GM18907 (cell line): Measurements from ENCODE around the gene ZBTB11.
"Not testable (repeated sequence)": the region's sequence is repeated elsewhere in the genome, so short reads cannot be mapped to it uniquely, and the experiment has no call there.

ENCODE experiments used
- ATAC-seq: cut with Tn5 transposase; IDR thresholded peaks from one replicate; pipeline ENCODE4 v1.9.1; 2021; ENCODE audit warnings: mild to moderate bottlenecking, moderate library complexity; ENCODE audit not compliant: unreplicated experiment

ZBTB11 gene

DNA sequence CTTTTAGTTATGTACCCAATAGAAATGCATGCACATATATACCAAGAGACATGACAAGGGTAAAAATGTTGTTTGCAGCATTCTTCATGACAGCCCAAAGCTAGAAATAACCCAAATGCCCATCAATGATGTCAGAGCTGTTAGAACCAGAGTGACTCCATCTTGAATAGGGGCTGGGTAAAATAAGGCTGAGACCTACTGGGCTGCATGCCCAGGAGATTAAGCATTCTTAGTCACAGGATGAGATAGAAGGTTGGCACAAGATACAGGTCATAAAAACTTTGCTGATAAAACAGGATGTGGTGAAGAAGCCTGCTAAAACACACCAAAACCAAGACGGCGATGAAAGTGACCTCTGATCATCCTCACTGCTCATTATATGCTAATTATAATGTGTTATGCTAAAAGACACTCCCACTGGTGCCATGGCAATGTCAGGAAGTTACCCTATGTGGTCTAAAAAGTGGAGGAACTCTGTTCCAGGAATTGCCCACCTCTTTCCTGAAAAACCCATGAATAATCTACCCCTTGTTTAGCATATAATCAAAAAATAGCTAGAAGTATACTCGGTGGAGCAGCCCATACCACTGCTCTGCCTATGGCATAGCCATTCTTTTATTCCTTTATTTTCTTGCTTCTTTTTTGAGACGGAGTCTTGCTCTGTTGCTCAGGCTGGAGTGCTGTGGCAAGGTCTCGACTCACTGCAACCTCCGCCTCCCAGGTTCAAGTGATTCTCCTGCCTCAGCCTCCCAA lies 32.9 kb downstream of the ZBTB11 start:
- no peak for ATAC-seq

DNA sequence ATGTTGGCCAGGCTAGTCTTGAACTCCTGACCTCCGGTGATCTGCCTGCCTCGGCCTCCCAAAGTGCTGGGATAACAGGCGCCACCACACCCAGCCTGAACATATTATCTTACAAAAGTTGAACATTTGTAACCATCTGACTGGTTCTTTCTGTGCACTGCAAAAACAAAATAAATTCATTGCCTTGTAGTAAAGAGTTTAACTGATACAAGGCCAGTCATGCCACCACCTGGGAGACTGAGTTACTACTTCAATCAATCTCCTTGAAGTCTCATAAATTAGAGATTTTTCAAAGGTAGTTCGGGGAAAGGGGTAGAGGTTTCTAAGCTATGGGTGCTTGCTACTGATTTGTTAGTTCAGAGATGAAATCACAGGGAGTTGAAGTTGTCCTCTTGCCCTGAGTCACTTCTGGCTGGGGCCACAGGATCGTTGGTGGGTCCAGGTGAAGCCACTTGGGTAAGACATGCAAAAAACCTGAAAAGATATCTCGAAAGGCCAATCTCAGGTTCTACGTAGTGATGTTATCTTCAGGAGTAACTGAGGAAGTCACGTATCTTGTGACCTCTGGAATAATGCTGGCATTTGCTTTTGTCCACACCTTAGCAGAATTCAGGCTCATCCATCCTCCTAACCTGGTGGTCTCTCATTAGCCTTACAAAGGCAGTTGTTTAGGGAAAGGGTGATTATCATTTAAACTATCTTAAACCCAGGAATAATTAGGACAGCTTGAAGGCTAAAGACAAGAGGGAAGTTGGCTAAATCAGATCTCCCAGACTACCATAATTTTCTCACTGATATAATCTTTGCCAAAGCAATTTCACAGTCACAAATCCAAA lies 33.7 kb downstream of the ZBTB11 start:
- ATAC-seq = no peak

DNA sequence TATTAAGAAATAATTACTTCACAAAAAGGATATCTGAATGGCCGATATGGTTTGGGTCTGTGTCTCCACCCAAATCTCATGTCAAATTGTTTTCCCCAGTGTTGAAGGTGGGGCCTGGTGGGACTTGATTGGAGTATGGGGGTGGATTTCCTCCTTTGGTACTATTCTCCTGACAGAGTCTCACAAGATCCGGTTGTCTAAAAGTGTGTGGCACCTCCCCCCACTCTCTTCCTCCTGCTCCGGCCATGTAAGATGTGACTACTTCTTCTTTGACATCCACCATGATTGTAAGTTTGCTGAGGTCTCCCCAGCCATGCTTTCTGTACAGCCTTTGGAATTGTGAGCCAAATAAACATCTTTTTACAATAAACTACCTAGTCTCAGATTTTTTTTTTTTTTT lies 34.5 kb downstream of the ZBTB11 start:
- ATAC-seq = no peak

DNA sequence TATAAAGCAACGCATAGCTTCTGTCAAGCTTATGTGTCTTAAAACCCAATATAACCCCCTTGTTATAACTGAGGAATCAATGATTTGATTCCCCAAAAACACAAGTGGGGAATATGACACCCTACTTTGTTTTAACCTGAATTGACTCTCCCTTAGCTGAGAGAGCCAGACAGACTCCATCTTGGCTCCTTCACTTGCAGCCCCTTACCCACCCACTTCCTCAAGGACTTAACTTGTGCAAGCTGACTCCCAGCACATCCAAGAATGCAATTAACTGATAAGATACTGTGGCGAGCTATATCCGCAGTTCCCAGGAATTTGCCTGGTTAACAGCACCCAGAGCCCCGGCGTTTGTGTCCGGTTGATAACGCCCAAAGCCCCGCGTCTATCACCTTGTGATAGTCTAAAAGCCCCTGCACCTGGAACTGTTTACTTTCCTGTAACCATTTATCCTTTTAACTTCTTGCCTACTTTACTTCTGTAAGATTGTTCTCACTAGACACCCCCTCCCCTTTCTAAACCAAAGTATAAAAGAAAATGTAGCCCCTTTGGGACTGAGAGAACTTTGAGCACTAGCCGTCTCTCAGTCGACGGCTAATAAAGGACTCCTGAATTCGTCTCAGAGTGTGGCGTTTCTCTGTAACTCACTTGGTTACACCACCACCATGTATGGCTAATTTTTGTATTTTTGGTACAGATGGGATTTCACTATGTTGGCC lies 35.4 kb downstream of the ZBTB11 start:
- not testable (repeated sequence) for ATAC-seq

DNA sequence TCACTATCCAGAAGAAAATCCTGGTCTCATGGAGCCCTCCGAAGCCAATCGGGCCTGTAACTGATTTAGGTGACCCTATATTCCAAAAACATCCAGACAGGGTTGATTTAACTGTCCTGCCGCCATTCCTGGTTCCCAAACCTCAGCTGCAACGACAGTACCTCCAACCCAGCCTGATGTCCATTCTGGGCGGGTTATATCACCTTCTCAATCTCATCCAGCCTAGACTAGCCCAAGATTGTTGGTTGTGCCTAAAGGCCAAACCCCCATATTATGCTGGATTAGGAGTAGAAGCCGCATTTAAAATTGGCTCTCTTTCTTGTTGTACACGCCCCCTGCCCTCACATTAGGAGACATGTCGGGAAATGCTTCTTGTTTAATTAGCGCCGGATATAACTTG lies 36.7 kb downstream of the ZBTB11 start:
- ATAC-seq = no peak

DNA sequence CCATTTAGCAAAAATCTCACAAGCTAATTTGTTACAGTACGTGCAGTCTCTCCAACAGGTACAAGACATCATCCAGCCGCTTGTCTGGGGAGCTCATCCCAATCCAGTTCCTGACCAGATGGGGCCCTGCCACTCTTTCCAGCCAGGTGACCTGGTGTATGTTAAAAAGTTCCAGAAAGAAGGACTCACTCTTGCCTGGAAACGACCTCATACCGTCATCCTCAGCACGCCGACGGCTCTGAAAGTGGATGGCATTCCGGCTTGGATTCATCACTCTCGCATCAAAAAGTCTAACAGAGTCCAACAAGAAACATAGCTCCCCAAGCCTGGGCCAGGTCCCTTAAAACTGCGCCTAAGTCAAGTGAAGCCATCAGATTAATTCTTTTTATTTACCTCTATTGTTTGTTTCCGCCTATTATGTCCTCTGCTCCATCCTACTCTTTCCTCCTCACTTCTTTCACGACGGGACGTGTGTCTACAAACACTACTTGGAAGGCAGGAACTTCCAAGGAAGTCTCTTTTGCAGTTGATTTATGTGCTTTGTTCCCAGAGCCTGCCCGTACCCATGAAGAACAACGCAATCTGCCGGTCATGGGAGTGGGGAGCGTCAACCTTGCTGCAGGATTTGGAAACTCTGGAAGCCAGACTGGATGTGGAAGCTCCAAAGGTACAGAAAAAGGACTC lies 37.5 kb downstream of the ZBTB11 start:
- ATAC-seq = no peak

DNA sequence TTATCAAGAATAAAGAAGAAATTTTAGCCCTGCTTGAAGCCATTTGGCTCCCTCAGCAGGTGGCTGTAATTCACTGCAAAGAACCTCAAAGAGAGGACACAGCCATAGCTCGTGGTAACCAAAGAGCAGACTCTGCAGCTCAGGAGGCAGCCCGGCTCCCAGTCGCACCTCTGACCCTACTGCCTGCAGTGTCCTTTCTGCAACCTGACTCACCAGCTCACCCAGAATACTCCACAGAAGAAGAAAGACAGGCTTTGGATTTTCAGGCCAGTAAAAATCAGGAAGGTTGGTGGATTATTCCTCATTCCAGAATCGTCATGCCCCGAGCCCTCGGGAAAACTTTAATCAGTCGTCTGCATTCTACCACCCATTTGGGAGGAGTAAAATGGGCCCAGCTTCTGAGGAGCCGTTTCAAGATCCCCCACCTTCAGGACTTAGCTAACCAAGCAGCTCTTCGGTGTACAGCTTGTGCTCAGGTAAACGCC lies 38.6 kb downstream of the ZBTB11 start:
- ATAC-seq = no peak

DNA sequence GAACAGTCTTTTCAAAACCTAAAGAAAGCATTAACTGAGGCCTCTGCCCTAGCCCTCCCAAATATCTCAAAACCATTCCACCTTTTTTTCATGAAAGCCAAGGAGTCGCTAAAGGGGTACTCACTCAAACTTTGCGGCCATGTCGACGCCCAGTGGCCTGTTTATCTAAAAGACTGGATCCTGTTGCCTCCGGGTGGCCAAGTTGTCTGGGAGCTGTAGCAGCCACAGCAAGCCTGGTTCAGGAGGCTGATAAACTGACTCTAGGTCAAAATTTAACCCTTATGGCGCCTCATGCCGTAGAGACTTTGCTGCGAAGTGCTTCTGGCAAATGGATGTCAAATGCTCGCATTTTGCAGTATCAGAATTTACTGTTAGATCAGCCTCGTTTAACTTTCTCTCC lies 39.5 kb downstream of the ZBTB11 start:
- no peak for ATAC-seq

DNA sequence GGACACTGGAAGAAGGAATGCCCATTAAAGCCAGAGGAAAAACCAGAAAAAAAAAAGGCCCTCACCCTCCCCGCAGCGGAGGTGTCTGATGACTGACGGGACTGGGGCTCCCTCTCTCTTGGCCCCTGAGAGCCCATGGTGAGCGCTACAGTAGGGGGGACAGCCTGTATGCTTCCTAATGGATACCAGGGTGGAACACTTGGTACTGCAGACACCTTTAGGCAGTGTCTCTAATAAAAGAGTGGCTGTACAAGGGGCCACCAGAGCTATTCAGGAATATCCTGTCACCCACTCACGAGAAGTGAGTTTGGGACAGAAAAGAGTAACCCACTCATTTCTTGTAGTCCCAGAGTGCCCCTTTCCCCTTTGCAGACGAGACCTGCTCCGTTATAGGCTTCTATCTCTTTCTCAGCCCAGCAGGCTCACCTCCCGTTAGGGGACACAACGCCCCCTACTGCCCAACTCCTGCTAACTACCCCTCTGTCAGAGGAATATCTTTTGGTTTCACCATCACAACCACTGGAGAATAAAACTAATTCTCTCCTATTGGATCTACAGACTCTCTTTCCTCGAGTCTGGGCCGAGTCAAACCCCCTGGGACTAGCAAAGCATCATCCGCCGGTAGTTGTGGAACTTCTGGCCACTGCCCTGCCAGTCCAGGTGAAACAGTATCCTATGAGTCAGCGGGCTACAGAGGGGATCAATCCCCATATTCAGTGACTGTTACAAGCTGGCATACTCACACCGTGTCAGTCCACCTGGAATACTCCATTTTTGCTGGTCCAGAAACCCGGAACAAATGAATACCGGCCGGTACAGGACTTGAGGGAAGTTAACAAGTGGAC lies 40.8 kb downstream of the ZBTB11 start:
- ATAC-seq = peak; percentile 94

DNA sequence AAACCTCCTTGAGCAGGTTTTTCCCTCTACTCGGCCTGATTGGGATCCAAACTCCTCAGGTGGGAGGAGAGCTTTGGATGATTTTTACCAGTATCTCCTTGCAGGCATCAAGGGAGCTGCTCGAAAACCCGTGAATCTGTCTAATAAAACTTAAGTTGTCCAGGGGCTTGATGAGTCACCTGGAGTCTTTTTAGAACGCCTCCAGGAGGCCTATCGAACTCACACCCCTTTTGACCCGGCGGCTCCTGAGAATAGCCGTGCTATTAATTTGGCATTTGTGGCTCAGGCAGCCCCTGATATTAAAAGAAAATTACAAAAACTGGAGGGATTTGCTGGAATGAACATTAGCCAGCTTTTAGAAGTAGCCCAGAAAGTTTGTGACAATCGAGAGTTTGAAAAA lies 41.6 kb downstream of the ZBTB11 start:
- no peak for ATAC-seq

DNA sequence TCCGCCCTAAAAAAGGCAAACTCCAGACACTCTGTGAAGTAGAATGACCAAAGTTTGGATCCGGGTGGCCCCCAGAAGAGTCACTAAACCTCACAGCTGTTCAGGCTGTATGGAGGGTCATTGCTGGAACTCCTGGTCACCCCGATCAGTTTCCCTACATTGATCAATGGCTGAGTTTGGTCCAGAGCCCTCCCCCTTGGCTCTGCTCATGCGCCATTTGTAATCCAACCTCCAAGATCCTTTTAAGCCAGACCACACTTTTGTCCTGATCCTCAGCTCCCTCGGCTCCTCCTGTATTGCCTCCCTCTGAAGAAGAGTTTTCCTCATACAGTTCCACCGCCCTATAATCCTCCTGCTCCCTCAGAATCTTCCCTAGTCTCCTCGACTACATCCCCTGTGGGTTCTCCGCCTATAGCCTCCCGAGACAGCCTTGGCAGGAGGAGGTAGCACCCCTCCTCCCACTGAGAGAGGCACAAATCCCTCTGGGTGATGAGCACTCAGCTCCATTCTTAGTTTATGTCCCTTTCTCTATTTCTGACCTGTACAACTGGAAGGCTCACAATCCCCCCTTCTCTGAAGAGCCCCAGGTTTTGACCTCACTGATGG lies 42.2 kb downstream of the ZBTB11 start:
- ATAC-seq = no peak

DNA sequence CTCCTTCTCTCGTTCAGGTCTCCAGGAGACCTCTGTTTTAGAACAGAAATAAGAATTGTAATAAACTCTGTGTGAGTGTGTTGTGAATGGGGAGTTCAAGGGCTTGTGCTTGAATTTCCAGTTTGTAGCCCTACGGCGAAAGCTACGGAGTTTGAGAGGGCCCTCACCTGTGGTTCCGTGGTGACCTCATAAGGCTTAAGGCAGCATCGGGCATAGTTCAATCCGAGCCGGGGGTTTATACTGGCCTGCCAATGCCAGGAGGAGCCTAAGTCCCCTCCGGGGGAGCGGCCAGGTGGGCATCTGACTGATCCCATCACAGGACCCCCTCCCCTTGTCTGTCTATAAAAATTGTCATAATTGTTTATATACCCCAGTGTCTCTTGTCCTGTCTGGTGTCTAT lies 43.7 kb downstream of the ZBTB11 start:
- no peak for ATAC-seq

DNA sequence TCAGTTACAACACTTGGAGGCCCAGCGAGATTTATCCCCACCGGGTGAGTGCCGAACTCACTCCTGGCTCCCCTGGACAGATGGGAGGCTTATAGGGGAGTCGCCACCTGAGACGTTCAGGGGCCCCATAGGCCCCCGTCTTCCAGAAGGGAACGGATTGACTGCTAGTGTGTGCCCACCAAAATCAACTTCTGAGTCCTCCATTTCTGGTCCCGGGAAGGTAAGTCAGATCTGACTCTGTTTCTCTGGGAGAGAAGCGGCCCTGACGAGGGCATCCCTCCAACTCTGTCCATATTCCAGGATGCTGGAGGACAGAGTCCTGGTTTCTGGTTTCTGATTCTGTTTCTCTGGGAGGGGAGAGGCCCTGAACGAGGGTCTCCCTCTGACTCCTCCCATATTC lies 44.3 kb downstream of the ZBTB11 start:
- no peak for ATAC-seq

DNA sequence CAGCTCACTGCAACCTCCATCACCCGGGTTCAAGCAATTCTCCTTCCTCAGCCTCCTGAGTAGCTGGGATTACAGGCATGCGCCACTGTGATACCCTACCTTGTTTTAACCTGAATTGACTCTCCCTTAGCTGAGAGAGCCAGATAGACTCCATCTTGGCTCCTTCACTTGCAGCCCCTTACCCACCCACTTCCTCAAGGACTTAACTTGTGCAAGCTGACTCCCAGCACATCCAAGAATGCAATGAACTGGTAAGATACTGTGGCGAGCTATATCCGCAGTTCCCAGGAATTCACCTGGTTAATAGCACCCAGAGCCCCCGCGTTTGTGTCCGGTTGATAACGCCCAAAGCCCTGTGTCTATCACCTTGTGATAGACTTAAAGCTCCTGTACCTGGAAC lies 45.0 kb downstream of the ZBTB11 start:
- ATAC-seq = not testable (repeated sequence)

DNA sequence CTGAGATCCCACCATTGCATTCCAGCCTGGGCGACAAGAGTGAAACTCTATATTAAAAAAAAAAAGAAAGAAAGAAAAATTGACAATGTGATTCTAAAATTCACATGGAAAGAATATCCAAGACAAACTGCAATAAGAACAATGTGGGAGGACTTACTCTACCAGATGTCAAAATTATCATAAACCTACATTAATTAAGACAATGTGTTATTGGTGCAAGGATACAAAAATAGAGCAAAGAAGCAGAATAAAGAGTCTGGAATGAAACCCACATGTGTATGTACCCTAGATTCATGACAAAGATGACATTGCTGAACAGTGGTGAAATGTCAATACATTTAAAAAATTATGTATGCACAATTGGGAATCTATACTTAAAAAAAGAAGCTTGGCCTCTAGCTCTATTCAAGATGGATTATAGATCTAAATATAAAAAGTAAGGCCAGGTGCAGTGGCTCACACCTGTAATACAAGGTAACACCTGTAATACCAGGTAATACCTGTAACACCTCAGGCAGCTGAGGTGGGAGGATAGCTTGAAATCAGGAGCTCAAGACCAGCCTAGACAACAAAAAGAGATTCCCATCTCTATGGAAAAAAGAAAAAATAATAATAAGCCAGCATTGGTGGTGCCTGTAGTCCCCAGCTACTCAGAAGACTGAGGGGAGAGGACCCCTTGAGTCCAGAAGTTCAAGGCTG lies 45.7 kb downstream of the ZBTB11 start:
- no peak for ATAC-seq

DNA sequence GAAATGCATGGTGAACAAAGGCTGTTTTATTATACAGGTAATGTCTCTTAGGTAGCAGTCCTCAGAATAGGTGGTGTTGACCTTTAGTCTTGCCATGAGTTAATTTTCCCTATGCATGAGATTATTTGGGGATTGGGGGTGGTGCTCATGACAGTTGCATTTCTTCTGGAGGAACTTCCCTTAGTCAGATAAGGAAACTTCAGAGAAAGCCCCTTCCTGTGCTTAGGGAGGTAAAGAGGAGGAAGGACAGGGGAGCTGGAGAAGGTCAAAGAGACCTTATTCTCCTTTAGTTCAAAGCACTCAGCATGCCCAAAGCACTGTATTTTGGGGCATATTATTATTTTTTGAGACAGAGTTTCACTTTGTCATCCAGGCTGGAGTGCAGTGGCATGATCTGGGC lies 47.7 kb downstream of the ZBTB11 start:
- ATAC-seq = no peak

DNA sequence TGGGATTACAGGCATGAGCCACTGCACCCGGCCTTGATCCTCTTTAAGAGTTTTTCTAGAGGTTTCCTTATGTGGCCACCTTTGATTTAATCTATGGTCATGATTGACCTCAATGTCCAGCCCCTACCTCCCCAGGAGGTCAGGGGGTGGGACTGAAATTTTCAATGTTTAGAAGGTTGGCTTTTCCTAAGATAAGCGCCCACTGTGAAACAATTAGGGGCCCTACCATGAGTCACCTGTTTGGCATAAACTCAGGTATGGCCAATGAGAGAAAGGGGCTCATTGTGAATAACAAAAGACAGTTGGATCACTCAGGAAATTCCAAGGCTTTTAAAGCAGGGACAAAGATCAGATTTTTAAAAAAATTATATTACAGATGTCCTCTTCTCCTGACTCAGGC lies 51.1 kb downstream of the ZBTB11 start:
- no peak for ATAC-seq

DNA sequence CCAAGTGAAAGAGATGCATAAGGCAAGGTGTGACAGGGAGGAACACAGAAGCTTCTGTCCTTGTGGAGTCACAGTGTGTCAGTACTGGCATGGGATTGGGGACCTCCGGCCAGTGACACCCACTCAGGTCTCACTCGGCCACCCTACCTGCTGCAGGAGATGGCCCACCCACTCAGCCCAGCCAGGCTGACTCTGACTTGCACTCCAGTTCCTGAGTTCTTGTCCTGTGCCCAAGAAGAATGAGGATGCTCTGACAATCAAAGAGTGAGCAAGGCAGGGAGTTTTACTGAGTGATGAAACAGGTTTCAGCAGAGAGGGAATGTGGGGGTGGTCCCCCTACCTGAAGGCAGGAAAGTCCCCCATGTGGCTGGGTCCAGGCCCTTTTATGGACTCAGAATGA lies 52.1 kb downstream of the ZBTB11 start:
- ATAC-seq = no peak

DNA sequence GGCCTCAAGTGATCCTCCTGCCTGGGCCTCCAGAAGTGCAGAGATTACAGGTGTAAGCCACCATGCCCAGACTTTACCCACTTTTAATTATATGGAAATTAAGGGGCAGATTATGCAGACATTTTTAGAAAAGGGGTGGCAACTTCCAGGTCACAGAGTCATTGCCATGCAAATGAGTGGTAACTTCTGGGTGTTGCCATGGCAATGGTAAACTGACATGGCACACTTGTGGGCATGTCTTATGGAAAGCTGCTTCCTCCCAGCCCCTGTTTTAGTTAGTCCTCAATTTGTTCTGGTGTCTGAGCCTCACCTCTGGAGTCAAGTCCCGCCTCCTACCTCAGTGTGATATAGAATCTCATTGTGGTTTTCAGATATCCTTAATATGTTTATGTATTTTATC lies 53.3 kb downstream of the ZBTB11 start:
- ATAC-seq = no peak
